ENCODE results near the gene TARBP1. TPM values are rescaled to one million over a fixed set of nuclear protein-coding genes. Genes with fewer than 3 reads are reported as not detected.

TARBP1 gene
- total and polyA plus RNA-seq, 2 of the 13 experiments (the other 11 are each of a cell fraction or from before 2014, with no cell fraction given) = 37.7 to 67.0 TPM

GRCh38 chr1:234373064-234373958, 105.7 kb downstream of the TARBP1 start, which contains the start of gene COA6 (continued):
- TF ChIP-seq ZBTB34 (CRISPR knock-in tag; IDR thresholded peaks at IDR 0.05) (peak; percentile 87), TBL1XR1 (IDR thresholded peaks at IDR 0.05; ENCODE audit: borderline replicate concordance, low read length, partially characterized antibody) (no peak), GPN1 (CRISPR knock-in tag; IDR thresholded peaks at IDR 0.05; ENCODE audit: borderline replicate concordance) (no peak), SNAPC2 (CRISPR knock-in tag; IDR thresholded peaks at IDR 0.05) (peak; percentile 70; the same call in 1 of the 2 replicates), FLYWCH1 (CRISPR knock-in tag; IDR thresholded peaks at IDR 0.05) (peak; percentile 54; the same call in 1 of the 2 replicates), ARID3A (IDR thresholded peaks at IDR 0.05; ENCODE audit: low read depth, low read length) (peak; percentile 71; the same call in 1 of the 2 replicates), ZBTB37 (CRISPR knock-in tag; IDR thresholded peaks at IDR 0.05) (peak; percentile 60; the same call in 1 of the 2 replicates), THAP9 (CRISPR knock-in tag; IDR thresholded peaks at IDR 0.05; ENCODE audit: borderline replicate concordance) (peak; percentile 91), GATAD1 (CRISPR knock-in tag; IDR thresholded peaks at IDR 0.05) (peak; percentile 94), RXRA (CRISPR knock-in tag; IDR thresholded peaks at IDR 0.05) (peak; percentile 77), ZBTB43 (CRISPR knock-in tag; conservative IDR thresholded peaks at IDR 0.05) (0 out of 2 replicates have a peak, but pooled peaks have one; percentile 43), REL (CRISPR knock-in tag; conservative IDR thresholded peaks at IDR 0.05) (no peak), TAF1 (CRISPR knock-in tag; IDR thresholded peaks at IDR 0.05) (peak; percentile 73), TFDP1 (CRISPR knock-in tag; IDR thresholded peaks at IDR 0.05; ENCODE audit: borderline replicate concordance) (peak; percentile 50; the same call in 1 of the 2 replicates), SRY (CRISPR knock-in tag; IDR thresholded peaks at IDR 0.05) (peak; percentile 90), ZNF768 (CRISPR knock-in tag; IDR thresholded peaks at IDR 0.05) (peak; percentile 77), RBM22 (optimal IDR thresholded peaks at IDR 0.05; ENCODE audit: low read length) (peak; percentile 92), AKAP8 (CRISPR knock-in tag; IDR thresholded peaks at IDR 0.05) (0 out of 2 replicates have a peak, but pooled peaks have one; percentile 32)
